Mucosa of stomach (tissue), 1 donor: ENCODE data around the gene KLK15.

Experiments
- H3K27me3 ChIP-seq: one replicate; pipeline ENCODE4 v1.7.0; 2013; ENCODE audit warnings: mild to moderate bottlenecking, low read length; ENCODE audit not compliant: control insufficient read depth, insufficient read depth
- H3K36me3 ChIP-seq: one replicate; pipeline ENCODE4 v1.7.0; 2013; ENCODE audit warnings: low read length; ENCODE audit not compliant: control insufficient read depth, insufficient read depth
- H3K4me1 ChIP-seq: one replicate; pipeline ENCODE4 v1.7.0; 2013; ENCODE audit warnings: mild to moderate bottlenecking, low read length; ENCODE audit not compliant: control insufficient read depth, insufficient read depth
- H3K4me3 ChIP-seq: one replicate; pipeline ENCODE4 v1.7.0; 2013; ENCODE audit warnings: low read length
- H3K9ac ChIP-seq: one replicate; pipeline ENCODE4 v1.7.0; 2013; ENCODE audit warnings: mild to moderate bottlenecking, low read length, moderate library complexity
- H3K9me3 ChIP-seq: one replicate; pipeline ENCODE4 v1.7.0; 2013; ENCODE audit warnings: mild to moderate bottlenecking, low read length, moderate library complexity; ENCODE audit not compliant: control insufficient read depth
- donor health status: Pancreatic carcinoma.

Gene KLK15

DNA sequence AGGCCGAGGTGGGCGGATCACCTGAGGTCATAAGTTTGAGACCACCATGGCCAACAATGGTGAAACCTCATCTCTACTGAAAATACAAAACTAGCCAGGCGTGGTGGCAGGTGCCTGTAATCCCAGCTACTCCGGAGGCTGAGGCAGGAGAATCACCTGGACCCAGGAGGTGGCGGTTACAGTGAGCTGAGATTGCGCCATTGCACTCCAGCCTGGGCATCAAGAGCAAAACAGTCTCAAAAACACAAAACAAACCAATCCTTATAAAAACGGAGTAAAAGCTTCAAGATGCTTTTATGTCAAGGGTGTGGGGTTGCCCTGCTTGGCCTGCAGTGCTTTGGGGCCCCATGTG, 36.0 kb downstream of the KLK15 start:
- Histone ChIP-seq H3K9me3 (no peaks in the 10 kb centered on the region), H3K36me3 (peaks cover 13% of the 10 kb centered on the region), H3K27me3 (peaks cover under 1% of the 10 kb centered on the region), H3K4me1 (no peaks in the 10 kb centered on the region), H3K9ac (no peak overlapping the region), H3K4me3 (no peak overlapping the region)

DNA sequence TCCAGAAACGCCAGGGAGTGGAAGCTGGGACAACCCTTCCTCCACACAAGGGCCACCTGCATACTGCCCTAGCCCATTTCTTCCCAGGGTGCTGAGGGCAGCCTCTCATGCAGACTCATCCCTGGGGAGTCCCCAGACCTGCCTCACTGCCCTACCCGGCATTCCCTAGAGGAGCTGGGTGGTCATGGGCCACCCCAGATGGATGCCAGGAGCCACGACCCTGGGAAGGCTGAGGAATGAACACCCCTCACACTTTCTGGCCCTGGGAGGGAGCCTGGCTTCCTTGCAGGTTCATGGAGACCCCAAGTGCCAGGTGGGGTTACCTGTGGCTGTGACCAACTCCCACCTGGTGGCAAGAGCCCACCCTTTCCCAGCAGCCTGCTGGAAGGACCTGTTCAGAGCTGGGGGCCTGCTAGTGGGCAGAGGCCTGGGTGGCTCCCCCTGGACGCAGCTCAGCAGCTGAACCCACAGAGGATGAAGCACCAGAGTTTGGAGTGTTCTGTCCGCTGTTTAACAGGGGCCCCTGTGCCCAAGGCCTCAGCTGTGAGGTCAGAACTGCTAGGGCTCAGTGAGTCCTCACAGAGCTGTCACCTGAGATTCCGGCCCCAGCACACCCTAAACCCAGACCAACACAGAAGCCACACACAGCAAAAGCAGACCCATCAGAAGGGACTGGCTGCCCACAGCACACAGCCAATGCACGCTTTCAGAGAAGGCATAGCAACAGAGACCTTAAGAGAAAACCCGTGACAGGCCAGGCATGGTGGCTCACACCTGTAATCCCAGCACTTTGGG, 36.5 kb downstream of the KLK15 start:
- Histone ChIP-seq H3K27me3 (peaks cover 3% of the 10 kb centered on the region), H3K4me3 (no peak overlapping the region), H3K9me3 (no peaks in the 10 kb centered on the region), H3K36me3 (peaks cover 13% of the 10 kb centered on the region), H3K4me1 (no peaks in the 10 kb centered on the region), H3K9ac (no peak overlapping the region)

DNA sequence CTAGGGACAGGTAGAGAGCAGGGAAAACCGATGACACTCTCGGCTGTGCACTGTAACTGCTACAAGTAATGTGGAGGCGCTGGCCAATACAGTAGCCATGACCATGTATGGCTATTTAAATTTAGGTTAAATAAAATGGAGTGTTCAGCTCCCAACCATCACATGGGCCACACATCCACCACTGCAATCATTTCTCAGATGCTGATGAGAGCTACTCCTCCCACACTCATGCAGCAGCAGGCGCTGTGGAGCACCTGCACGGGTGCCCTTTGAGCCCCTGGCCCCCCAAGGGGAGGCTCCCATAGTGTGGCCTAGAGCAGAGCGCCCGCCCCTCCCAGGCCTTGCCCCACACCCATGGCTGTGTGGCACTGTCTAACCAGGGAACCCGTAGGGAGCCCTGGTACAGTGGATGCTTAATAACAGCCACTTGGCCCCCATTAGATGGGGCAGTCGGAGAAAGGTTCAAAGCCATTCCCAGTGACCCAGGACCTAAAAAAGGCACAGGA, 37.2 kb downstream of the KLK15 start:
- no peaks in the 10 kb centered on the region for H3K9me3 ChIP-seq
- H3K4me1 ChIP-seq: no peaks in the 10 kb centered on the region
- H3K36me3 ChIP-seq: peaks cover 13% of the 10 kb centered on the region
- H3K9ac ChIP-seq: no peak overlapping the region
- no peak overlapping the region for H3K4me3 ChIP-seq
- H3K27me3 ChIP-seq: peaks cover 3% of the 10 kb centered on the region

DNA sequence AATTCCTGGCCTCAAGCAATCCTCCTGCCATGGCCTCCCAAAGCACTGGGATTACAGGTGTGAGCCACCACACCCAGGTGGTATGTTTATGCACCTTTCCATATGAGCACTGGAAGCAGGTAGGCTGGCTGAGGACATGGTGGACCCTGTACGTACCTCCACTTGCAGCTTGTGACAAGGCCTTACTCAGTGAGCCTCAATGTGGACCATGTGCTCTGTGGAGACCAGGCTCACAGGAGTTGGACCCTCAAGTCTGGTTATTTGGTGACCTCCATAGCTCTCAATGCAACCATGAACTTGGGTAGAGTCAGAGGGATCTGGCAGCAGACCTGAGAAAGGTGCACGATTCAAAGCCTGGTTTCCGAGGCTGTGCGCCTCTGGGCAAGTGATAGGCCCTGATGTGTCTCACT, 37.7 kb downstream of the KLK15 start:
- peaks cover 3% of the 10 kb centered on the region for H3K27me3 ChIP-seq
- H3K36me3 ChIP-seq: peaks cover 13% of the 10 kb centered on the region
- no peaks in the 10 kb centered on the region for H3K4me1 ChIP-seq
- no peak overlapping the region for H3K4me3 ChIP-seq
- no peak overlapping the region for H3K9ac ChIP-seq
- no peaks in the 10 kb centered on the region for H3K9me3 ChIP-seq

DNA sequence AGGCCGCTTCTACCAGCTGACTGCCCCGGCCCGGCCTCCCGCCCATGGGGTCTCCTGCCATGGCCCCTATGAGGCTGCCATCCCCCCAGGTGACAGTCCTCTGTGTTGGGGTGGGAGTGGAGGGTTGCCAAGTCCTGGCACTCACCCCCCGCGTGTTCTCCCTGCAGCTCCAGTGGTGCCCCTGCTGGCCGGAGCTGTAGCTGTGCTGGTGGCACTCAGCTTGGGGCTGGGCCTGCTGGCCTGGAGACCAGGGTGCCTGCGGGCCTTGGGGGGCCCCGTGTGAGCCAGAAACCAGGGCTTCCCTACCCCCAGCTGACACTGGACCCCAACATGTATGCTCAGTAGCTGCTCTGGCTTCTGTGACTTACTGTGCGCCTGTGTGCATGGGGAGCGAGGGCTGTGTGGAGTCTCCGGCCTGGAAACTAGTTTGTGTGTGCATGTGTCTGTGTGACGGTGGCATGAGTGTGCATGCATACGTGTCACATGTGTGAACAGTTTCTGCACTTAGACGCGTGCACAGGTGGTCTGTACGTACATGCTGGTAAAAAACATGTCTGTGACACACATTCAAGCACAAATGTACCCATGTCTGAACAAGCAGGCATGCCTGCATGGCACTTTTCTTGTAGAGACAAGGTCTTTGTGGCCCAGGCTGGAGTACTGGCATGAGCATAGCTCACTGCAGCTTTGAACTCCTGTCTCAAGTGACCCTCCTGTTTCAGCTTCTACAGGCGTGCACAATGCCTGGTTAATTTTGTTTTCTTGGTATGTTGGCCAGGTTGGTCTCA, 38.3 kb downstream of the KLK15 start:
- Histone ChIP-seq H3K9ac (no peak overlapping the region), H3K4me1 (no peaks in the 10 kb centered on the region), H3K4me3 (no peak overlapping the region), H3K9me3 (no peaks in the 10 kb centered on the region), H3K36me3 (peaks cover 13% of the 10 kb centered on the region), H3K27me3 (peaks cover 3% of the 10 kb centered on the region)

DNA sequence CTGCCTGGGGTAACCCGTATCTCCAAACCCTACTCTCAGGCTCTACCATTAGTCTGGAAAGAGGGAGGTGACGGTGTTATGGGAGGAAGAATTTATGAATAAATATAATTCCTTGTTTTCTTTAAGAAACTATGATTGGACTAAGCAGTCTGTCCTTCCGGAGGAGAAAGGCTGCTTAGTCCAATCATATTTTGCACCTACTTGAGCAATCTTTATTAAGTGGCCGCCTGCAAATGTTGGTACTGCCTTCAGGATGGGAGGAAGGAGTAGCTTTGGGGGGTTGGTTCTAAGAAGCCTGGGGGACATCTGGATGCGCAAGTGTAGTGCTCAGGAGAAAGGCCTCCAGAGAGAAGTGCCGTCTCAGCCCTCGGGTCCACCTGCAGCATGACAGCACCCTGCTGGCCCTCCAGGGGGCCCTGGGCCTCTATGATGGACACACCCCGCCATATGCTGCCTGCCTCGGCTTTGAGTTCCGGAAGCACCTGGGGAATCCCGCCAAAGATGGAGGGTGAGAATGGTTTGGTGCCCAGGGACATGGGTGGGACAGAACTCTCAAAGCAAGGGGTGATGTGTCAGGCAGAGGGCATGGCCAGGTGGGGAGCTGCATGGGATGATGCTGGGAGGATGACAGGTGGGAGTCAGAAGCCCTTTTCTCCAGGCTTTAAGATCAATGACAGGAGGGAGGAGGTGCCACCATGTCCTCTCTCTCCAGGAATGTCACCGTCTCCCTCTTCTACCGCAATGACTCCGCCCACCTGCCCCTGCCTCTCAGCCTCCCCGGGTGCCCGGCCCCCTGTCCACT, 39.1 kb downstream of the KLK15 start:
- peaks cover 13% of the 10 kb centered on the region for H3K36me3 ChIP-seq
- H3K27me3 ChIP-seq: peaks cover 3% of the 10 kb centered on the region
- H3K9ac ChIP-seq: no peak overlapping the region
- no peaks in the 10 kb centered on the region for H3K9me3 ChIP-seq
- H3K4me1 ChIP-seq: no peaks in the 10 kb centered on the region
- H3K4me3 ChIP-seq: no peak overlapping the region

DNA sequence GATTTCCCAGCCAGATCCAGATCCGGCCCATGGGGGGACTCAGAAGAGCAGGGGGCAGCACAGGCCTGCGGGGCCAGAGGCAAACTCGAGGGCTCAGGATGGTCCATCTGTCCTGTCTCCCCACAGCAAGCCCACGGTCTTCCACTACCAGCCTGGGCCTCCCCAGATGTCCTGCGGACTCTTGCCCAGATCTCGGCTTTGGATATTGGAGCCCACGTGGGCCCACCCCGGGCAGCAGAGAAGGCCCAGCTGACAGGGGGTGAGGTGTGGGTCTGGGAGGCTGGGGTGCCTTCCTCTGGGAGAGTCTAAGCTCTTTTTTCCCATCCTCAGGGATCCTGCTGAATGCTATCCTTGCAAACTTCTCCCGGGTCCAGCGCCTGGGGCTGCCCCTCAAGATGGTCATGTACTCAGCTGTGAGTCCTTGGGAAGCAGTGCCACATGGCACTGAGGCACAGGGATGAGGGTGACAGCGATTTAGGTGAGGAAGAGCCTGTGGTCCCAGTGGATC, 39.8 kb downstream of the KLK15 start:
- Histone ChIP-seq H3K9ac (no peak overlapping the region), H3K4me1 (no peaks in the 10 kb centered on the region)

DNA sequence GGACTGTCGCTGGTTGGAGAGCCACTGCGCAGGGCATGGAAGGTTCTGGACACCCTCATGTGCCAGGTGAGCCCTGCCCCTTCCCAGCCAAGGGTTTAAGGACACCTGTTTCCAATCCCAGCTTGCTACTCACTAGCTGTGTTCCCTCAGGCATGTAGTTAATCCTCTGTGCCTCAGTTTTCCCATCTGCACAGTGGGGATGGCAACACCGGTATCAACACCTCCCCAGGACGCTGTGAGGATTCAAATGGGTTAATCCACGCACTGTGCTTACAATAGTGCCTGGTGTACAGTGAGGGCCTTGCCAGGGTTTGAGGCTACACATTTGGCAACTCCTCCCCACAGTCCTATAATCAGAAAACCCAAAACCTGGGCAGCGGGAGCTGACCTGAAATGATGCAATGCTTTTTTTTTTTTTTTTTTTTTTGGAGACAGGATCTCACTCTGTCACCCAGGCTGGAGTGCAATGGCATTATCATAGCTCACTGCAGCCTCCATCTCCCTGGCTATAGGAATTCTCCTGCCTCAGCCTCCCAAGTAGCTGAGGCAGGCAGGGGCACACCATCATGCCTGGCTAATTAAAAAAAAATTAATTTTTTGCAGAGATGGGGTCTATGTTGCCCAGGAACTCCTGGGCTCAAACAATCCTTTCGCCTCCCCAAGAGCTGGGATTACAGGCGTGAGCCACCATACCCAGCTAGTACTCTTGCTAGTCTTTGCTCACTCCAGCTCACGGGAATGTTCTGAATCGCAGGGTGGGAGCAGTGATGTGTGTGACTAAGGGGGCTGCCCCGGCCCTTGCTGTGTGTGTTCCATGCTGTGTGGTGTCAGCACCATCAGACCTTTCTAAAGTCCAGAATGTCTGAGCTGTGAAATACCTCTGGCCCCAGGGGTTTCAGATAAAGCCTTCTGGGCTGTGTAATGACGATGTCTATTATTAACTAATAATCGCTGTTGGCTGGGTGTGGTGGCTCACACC, 40.8 kb downstream of the KLK15 start:
- Histone ChIP-seq H3K36me3 (peaks cover 5% of the 10 kb centered on the region), H3K4me1 (no peaks in the 10 kb centered on the region), H3K27me3 (peaks cover 3% of the 10 kb centered on the region), H3K9ac (no peak overlapping the region), H3K9me3 (no peaks in the 10 kb centered on the region), H3K4me3 (no peak overlapping the region)

More for the DNA sequence above, 39.8 kb downstream of the KLK15 start:
- H3K9me3 ChIP-seq: no peaks in the 10 kb centered on the region
- peaks cover 3% of the 10 kb centered on the region for H3K27me3 ChIP-seq
- no peak overlapping the region for H3K4me3 ChIP-seq
- H3K36me3 ChIP-seq: peaks cover 13% of the 10 kb centered on the region

DNA sequence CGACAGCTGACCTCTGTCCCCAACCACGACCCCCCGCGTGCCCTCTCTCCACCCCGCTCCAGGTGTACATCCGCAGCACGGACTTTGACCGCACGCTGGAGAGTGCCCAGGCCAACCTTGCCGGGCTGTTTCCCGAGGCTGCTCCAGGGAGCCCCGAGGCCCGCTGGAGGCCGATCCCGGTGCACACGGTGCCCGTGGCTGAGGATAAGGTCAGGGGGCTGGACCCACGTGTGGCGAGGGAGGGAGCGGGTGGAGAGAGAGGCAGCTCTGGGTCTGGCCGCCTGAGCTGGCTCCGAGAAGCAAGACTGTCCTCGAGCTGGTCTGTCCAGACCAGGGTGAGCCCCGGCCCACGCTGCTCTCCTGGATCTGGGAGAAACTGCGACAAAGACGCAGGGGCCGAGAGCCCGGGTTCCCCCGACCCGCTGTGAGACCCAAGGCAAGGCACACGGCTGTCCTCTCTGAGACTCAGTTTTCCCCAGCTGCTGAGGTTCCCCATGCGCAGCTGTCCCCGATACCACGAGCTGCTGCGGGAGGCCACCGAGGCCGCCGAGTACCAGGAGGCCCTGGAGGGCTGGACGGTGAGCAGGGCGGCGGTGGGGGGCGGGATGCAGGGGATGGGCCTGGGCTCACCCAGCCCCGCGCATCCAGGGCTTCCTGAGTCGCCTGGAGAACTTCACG, 41.6 kb downstream of the KLK15 start:
- no peak overlapping the region for H3K4me3 ChIP-seq
- H3K27me3 ChIP-seq: peaks cover 3% of the 10 kb centered on the region
- H3K36me3 ChIP-seq: no peaks in the 10 kb centered on the region
- no peaks in the 10 kb centered on the region for H3K9me3 ChIP-seq
- no peak overlapping the region for H3K9ac ChIP-seq
- no peaks in the 10 kb centered on the region for H3K4me1 ChIP-seq

DNA sequence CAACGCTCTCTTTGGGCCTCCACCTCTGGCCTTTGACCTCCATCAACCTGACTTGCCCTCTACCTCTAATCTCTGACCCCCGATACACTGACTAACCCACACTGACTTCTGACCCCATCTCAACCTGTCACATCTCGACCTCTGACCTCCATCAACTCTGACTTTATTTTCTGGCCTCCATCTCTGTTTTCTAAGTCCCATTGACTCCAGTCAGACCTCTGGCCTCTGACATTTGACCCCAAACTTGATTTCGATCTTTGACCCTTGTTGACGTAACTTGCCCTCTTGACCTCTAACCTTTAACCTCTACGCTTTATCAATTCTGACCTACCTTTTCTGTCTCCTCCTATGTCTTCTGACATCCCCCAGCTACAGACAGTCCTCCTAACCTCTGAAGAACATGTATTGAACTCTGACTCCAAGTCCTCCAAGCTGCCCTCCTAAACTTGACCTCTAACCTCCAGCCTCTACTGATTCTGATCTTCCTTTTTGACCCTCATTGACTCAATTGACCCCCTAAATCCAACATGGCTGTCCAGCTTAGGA, 42.4 kb downstream of the KLK15 start:
- Histone ChIP-seq H3K36me3 (no peaks in the 10 kb centered on the region), H3K27me3 (peaks cover 3% of the 10 kb centered on the region), H3K4me3 (no peak overlapping the region), H3K9me3 (no peaks in the 10 kb centered on the region), H3K9ac (no peak overlapping the region), H3K4me1 (no peaks in the 10 kb centered on the region)
